ENCODE results near the gene PAX1. TPM values are rescaled to one million over a fixed set of nuclear protein-coding genes. Genes with fewer than 3 reads are reported as not detected.

PAX1 gene
- total RNA-seq, 2 donors from 2014 or later, result not detected

DNA sequence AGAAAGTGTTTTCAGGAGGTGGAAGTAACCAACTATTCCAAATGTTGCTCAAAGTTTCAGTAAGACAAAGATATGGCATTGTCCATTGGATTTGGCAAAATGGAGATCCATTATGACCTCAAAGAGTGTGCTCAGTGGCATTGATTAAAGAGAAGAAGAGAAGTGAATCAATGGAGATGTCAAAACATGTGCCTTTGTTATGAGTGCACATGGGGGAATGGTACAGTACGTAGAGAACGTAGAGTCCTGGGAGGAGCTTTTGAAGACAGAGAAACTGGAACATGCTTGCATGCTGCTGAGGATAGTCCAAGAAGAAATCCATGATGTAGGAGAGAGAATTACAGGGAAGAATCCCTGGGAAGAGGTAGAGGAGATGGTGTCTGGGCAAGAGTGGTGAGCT is 42.0 kb upstream of the PAX1 start:
- Mint-ChIP-seq H3K36me3 (ENCODE audit: low read depth) (no peaks in the 10 kb centered on the region), H3K4me3 (no peak overlapping the region), H3K27ac (no peak overlapping the region), H3K27me3 (ENCODE audit: insufficient read depth) (peaks cover 26% of the 10 kb centered on the region), H3K9me3 (no peaks in the 10 kb centered on the region), H3K4me1 (peaks cover 9% of the 10 kb centered on the region)
- Histone ChIP-seq H3K36me3 (ENCODE audit: control insufficient read depth, insufficient read depth, low read length) (no peaks in the 10 kb centered on the region), H3K9ac (ENCODE audit: extremely low read depth, low read length, poor library complexity, severe bottlenecking) (no peak overlapping the region), H3K4me1 (ENCODE audit: control insufficient read depth, insufficient read depth, low read length) (peaks cover 3% of the 10 kb centered on the region), H3K4me3 (ENCODE audit: low read length) (no peak overlapping the region), H3K27me3 (ENCODE audit: control insufficient read depth, insufficient read depth, low read length, poor library complexity, severe bottlenecking) (peaks cover 14% of the 10 kb centered on the region), H3K27ac (ENCODE audit: low read depth, low read length) (no peak overlapping the region), H3K9me3 (ENCODE audit: control insufficient read depth, low read length) (no peaks in the 10 kb centered on the region)
- 95 to 100% methylated on average over 2 of the region's 2 CpGs for WGBS, 2 experiments (ENCODE audit: insufficient coverage in 1 of 2, insufficient read length in 1 of 2)
- DNase-seq, result no peak
- TF ChIP-seq, protein P1, sequence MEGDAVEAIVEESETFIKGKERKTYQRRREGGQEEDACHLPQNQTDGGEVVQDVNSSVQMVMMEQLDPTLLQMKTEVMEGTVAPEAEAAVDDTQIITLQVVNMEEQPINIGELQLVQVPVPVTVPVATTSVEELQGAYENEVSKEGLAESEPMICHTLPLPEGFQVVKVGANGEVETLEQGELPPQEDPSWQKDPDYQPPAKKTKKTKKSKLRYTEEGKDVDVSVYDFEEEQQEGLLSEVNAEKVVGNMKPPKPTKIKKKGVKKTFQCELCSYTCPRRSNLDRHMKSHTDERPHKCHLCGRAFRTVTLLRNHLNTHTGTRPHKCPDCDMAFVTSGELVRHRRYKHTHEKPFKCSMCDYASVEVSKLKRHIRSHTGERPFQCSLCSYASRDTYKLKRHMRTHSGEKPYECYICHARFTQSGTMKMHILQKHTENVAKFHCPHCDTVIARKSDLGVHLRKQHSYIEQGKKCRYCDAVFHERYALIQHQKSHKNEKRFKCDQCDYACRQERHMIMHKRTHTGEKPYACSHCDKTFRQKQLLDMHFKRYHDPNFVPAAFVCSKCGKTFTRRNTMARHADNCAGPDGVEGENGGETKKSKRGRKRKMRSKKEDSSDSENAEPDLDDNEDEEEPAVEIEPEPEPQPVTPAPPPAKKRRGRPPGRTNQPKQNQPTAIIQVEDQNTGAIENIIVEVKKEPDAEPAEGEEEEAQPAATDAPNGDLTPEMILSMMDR (conservative IDR thresholded peaks at IDR 0.05), result no peak

DNA sequence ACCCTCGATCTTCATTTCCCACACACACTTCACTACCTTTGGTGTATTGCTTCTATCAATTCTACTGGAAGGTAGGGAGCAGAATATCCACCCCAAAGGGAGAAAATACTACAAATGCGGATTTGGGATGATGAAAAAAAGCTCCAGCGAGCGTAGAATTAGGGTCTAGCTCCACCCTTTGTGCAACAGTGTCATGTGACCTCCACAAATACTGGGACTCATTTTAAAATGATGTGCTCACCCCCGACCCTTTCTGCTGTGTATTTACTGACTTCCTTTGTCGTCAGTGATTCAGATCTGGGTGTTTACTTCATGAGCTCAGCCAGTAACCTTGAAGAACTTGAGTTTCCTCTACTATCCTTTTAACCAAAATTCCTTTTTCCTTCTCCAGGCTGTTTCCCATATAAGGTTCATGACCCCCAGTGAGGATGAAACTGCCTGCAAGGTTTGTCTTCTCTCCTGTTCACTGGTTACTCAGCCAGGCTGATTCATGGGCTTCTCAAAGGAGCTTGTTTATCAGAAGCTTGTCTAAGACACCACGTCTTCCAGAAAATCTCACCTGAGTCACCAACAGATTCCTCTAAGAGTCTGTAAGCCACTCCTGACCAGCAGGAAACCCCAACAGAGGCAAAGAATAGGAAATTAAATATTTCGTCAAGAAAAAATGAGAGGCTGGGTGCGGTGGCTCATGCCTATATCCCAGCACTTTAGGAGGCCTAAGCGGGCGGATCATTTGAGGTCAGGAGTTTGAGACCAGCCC is 39.6 kb upstream of the PAX1 start:
- DNase-seq, result no peak
- H3K36me3 Mint-ChIP-seq (ENCODE audit: low read depth), result no peaks in the 10 kb centered on the region
- Histone ChIP-seq H3K9ac (ENCODE audit: extremely low read depth, low read length, poor library complexity, severe bottlenecking) (no peak overlapping the region), H3K27ac (ENCODE audit: low read depth, low read length) (no peak overlapping the region), H3K9me3 (ENCODE audit: control insufficient read depth, low read length) (no peaks in the 10 kb centered on the region), H3K4me1 (ENCODE audit: control insufficient read depth, insufficient read depth, low read length) (peaks cover 3% of the 10 kb centered on the region), H3K27me3 (ENCODE audit: control insufficient read depth, insufficient read depth, low read length, poor library complexity, severe bottlenecking) (peaks cover 14% of the 10 kb centered on the region), H3K36me3 (ENCODE audit: control insufficient read depth, insufficient read depth, low read length) (no peaks in the 10 kb centered on the region), H3K4me3 (ENCODE audit: low read length) (no peak overlapping the region)
- H3K27me3 Mint-ChIP-seq (ENCODE audit: insufficient read depth), result peaks cover 17% of the 10 kb centered on the region
- no peak overlapping the region for H3K4me3 Mint-ChIP-seq
- TF ChIP-seq, protein P1 (conservative IDR thresholded peaks at IDR 0.05), result no peak
- peaks cover 4% of the 10 kb centered on the region for H3K4me1 Mint-ChIP-seq
- 81 to 89% methylated on average over 6 to 11 of the region's 11 CpGs for WGBS, 2 experiments (ENCODE audit: insufficient coverage in 1 of 2, insufficient read length in 1 of 2)
- H3K27ac Mint-ChIP-seq, result no peak overlapping the region
- peaks cover 1% of the 10 kb centered on the region for H3K9me3 Mint-ChIP-seq

DNA sequence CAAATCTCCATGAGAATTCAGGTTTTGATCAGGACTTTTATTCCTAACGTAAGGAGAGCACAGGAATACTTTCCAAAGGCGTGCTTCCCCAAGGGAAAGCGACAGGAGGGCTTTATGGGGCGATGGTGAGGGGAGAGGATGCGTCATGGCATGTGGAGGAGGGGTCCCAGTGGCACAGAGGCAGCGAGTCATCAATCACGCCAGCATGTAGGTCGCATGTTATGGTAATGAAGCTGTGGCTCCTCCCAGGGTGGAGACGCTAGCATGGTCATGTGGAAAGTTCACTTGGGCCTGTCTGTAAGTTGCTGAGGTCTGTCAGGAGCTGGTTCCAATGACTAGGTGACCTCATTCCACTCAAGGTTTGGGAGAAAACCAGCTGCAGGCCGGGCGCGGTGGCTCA is 35.3 kb upstream of the PAX1 start:
- Histone ChIP-seq H3K4me3 (ENCODE audit: low read length) (no peak overlapping the region), H3K27ac (ENCODE audit: low read depth, low read length) (no peak overlapping the region), H3K4me1 (ENCODE audit: control insufficient read depth, insufficient read depth, low read length) (peaks cover 3% of the 10 kb centered on the region), H3K27me3 (ENCODE audit: control insufficient read depth, insufficient read depth, low read length, poor library complexity, severe bottlenecking) (peaks cover 7% of the 10 kb centered on the region), H3K9me3 (ENCODE audit: control insufficient read depth, low read length) (no peaks in the 10 kb centered on the region), H3K36me3 (ENCODE audit: control insufficient read depth, insufficient read depth, low read length) (no peaks in the 10 kb centered on the region), H3K9ac (ENCODE audit: extremely low read depth, low read length, poor library complexity, severe bottlenecking) (no peak overlapping the region)
- H3K4me3 Mint-ChIP-seq, result no peak overlapping the region
- DNase-seq, result no peak
- H3K27me3 Mint-ChIP-seq (ENCODE audit: insufficient read depth), result peaks cover 21% of the 10 kb centered on the region
- peaks cover 1% of the 10 kb centered on the region for H3K9me3 Mint-ChIP-seq
- H3K4me1 Mint-ChIP-seq, result peaks cover 4% of the 10 kb centered on the region
- TF ChIP-seq, protein P1 (conservative IDR thresholded peaks at IDR 0.05), result no peak
- WGBS, 2 experiments (ENCODE audit: insufficient coverage in 1 of 2, insufficient read length in 1 of 2), result 88% methylated on average over 11 to 12 of the region's 12 CpGs
- H3K36me3 Mint-ChIP-seq (ENCODE audit: low read depth), result no peaks in the 10 kb centered on the region
- no peak overlapping the region for H3K27ac Mint-ChIP-seq
